Ishikawa (cell line): ENCODE results near the gene SEPHS1.

Experiments used
- CREB1 ChIP-seq: IDR thresholded peaks from 2 replicates; pipeline ENCODE4 v1.6.1; 2012; ENCODE audit warnings: low read depth
- EGR1 ChIP-seq: IDR thresholded peaks from 2 replicates; pipeline ENCODE4 v1.6.1; 2012
- EP300 ChIP-seq: IDR thresholded peaks from 2 replicates; pipeline ENCODE4 v1.6.1; 2012; ENCODE audit warnings: borderline replicate concordance
- FOXM1 ChIP-seq: IDR thresholded peaks from 2 replicates; pipeline ENCODE4 v1.6.1; 2012; ENCODE audit warnings: low read depth, borderline replicate concordance
- MAX ChIP-seq: IDR thresholded peaks from 2 replicates; pipeline ENCODE4 v1.6.1; 2012
- NFIC ChIP-seq: IDR thresholded peaks from 2 replicates; pipeline ENCODE4 v1.6.1; 2012
- RAD21 ChIP-seq: IDR thresholded peaks from 2 replicates; pipeline ENCODE4 v1.6.1; 2012; ENCODE audit warnings: low read depth
- REST ChIP-seq: IDR thresholded peaks from 2 replicates; pipeline ENCODE4 v1.6.1; 2012; ENCODE audit warnings: low read depth, mild to moderate bottlenecking
- TAF1 ChIP-seq: IDR thresholded peaks from 2 replicates; pipeline ENCODE4 v1.6.1; 2012; ENCODE audit warnings: low read depth, mild to moderate bottlenecking
- TCF12 ChIP-seq: IDR thresholded peaks from 2 replicates; pipeline ENCODE4 v1.6.1; 2012; ENCODE audit warnings: low read depth
- TEAD4 ChIP-seq: IDR thresholded peaks from 2 replicates; pipeline ENCODE4 v1.6.1; 2012
- USF1 ChIP-seq: IDR thresholded peaks from 2 replicates; pipeline ENCODE4 v1.6.1; 2012

- TF ChIP-seq REST (no peak), TAF1 (no peak), EP300 (no peak), NFIC (no peak), MAX (no peak), RAD21 (no peak), FOXM1 (no peak), CREB1 (no peak), TCF12 (no peak), USF1 (no peak), TEAD4 (no peak), EGR1 (no peak)
These were observed 13.5 kb downstream of the SEPHS1 start for GRCh38 chr10:13334556-13334955.
